ENCODE measurements around the gene SLX4IP.

The SLX4IP gene

GRCh38 chr20:10427060-10427692 lies 7.9 kb upstream of the SLX4IP start:
- Histone ChIP-seq H3K9me3 (ENCODE audit: severe bottlenecking) (no peaks in the 10 kb centered on the region), H3K36me3 (no peaks in the 10 kb centered on the region), H3K4me3 (ENCODE audit: low read depth, low read length) (no peak overlapping the region), H3K27ac (no peak overlapping the region), H3K27me3 (ENCODE audit: insufficient read depth, low read depth, severe bottlenecking) (no peaks in the 10 kb centered on the region)
- peak; percentile 36 for DNase-seq
- peak; percentile 47; the same call in 1 of the 2 replicates for TF ChIP-seq CTCF (IDR thresholded peaks at IDR 0.05; ENCODE audit: low read depth, low read length)

DNA sequence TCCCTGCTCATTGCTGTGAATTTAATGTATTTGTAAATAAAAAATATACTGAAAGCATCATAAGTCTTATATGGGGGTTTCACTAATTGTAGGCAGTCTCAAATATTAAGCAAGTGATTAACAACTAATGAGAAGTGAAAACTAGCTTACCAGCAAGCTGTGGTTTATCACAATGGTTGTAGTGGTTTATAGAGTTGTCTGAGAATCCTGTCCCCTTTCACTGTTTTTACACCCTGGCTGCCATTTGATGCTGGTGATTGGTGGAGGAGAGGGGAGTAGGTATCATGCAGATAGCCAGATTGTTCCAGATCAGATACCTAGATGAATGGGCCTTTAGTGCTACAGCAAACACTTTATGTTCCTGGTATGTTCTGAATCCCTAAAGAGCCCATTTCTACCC lies 7.1 kb upstream of the SLX4IP start:
- no peak for TF ChIP-seq CTCF (IDR thresholded peaks at IDR 0.05; ENCODE audit: low read depth, low read length)
- H3K27me3 ChIP-seq (ENCODE audit: insufficient read depth, low read depth, severe bottlenecking): no peaks in the 10 kb centered on the region
- no peak overlapping the region for H3K4me3 ChIP-seq (ENCODE audit: low read depth, low read length)
- H3K27ac ChIP-seq: no peak overlapping the region
- DNase-seq: no peak
- no peaks in the 10 kb centered on the region for H3K9me3 ChIP-seq (ENCODE audit: severe bottlenecking)
- H3K36me3 ChIP-seq: no peaks in the 10 kb centered on the region

GRCh38 chr20:10429443-10429981 lies 5.6 kb upstream of the SLX4IP start:
- Histone ChIP-seq H3K9me3 (ENCODE audit: severe bottlenecking) (no peaks in the 10 kb centered on the region), H3K27ac (no peak overlapping the region), H3K36me3 (peaks cover 2% of the 10 kb centered on the region; the same call in 1 of the 2 replicates), H3K4me3 (ENCODE audit: low read depth, low read length) (no peak overlapping the region), H3K27me3 (ENCODE audit: insufficient read depth, low read depth, severe bottlenecking) (no peaks in the 10 kb centered on the region)
- no peak for TF ChIP-seq CTCF (IDR thresholded peaks at IDR 0.05; ENCODE audit: low read depth, low read length)
- no peak for DNase-seq

- H3K4me3 ChIP-seq (ENCODE audit: low read depth, low read length): no peak overlapping the region
- H3K36me3 ChIP-seq: peaks cover 2% of the 10 kb centered on the region; the same call in 1 of the 2 replicates
- no peaks in the 10 kb centered on the region for H3K27me3 ChIP-seq (ENCODE audit: insufficient read depth, low read depth, severe bottlenecking)
- DNase-seq: no peak
- H3K27ac ChIP-seq: no peak overlapping the region
- H3K9me3 ChIP-seq (ENCODE audit: severe bottlenecking): no peaks in the 10 kb centered on the region
- no peak for TF ChIP-seq CTCF (IDR thresholded peaks at IDR 0.05; ENCODE audit: low read depth, low read length)
Measured at GRCh38 chr20:10430000-10430466, 5.1 kb upstream of the SLX4IP start.

DNA sequence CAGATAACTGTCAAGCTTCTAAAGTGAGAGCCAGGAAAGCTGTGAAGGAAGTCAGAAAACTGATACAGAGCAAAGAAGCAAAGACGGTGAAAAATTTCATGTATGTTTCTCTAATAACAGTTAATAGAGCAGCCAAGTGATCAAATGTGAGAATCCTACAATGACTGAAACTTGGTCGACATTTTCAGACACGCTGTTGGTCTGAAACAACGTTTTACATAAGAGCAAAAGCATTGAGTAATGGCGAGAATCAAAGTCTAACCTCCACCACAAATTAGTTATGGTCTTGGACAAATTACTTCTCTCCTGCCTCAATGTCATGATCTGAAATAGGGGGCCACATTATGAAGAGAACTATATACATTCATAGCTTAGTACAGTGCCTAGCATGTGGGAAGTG lies 4.4 kb upstream of the SLX4IP start:
- no peak for TF ChIP-seq CTCF (IDR thresholded peaks at IDR 0.05; ENCODE audit: low read depth, low read length)
- no peak for DNase-seq
- Histone ChIP-seq H3K36me3 (peaks cover 2% of the 10 kb centered on the region; the same call in 1 of the 2 replicates), H3K4me3 (ENCODE audit: low read depth, low read length) (no peak overlapping the region), H3K27ac (no peak overlapping the region), H3K27me3 (ENCODE audit: insufficient read depth, low read depth, severe bottlenecking) (no peaks in the 10 kb centered on the region), H3K9me3 (ENCODE audit: severe bottlenecking) (no peaks in the 10 kb centered on the region)

Data from WERI-Rb-1 (cell line).